HCT116 (cell line): Measurements from ENCODE around the gene HPCAL4. TPM values are rescaled to one million over a fixed set of nuclear protein-coding genes. Genes with fewer than 3 reads are reported as not detected.

ENCODE experiments used
- ATAC-seq: fragments of 200-7000 bp; cut with Tn5 transposase; 2 replicates; pipeline ENCODE4 v1.9.1; 2020; ENCODE audit warnings: mild to moderate bottlenecking, moderate library complexity
- Bru-seq: library from RNA; stranded (reverse); fragments of 400-500 nt; gene quantifications from one replicate; lab custom pipeline; 2021; lab: Mats Ljungman, UMichigan
- BruChase-seq, 2 experiments: library from RNA; stranded (reverse); fragments of 400-500 nt; gene quantifications; one replicate each; lab custom pipeline; 2021; lab: Mats Ljungman, UMichigan
- BruUV-seq: library from RNA; stranded (reverse); fragments of 400-500 nt; replicated peaks from 2 replicates; lab custom pipeline; 2021; lab: Mats Ljungman, UMichigan
- CTCF ChIA-PET: fragments of 300-600 bp; sonication (Branson Sonifier 250); formaldehyde crosslinking; loops from one replicate; lab custom pipeline; 2021; ENCODE audit warnings: antibody characterized with exemption; lab: Charles Lee
- POLR2A ChIA-PET: fragments of 300-600, 350-600 bp; sonication (Branson Sonifier 250); formaldehyde crosslinking; loops from one replicate; lab custom pipeline; 2021; ENCODE audit warnings: antibody characterized with exemption; lab: Charles Lee
- RAD21 ChIA-PET, 2 experiments: fragments of 300-600 bp; sonication (Branson Sonifier 250); formaldehyde crosslinking; loops; one replicate each; lab custom pipeline; 2023; ENCODE audit warnings: low total read pairs in 2 of 2; ENCODE audit not compliant: uncharacterized antibody in 2 of 2, unreplicated experiment in 2 of 2, low non-redundant PET in 1 of 2; lab: Charles Lee
- DNase-seq: peaks from one replicate; pipeline ENCODE4 v3.0.0-alpha.2; 2010; ENCODE audit warnings: low read depth, low spot score
- H2AFZ ChIP-seq: fragments of 200-600 bp; shearing (Covaris generic), sonication (generic); 2 replicates; pipeline ENCODE4 v1.6.1; 2017; ENCODE audit warnings: low read depth, mixed run types, mixed read lengths, antibody characterized with exemption, low read length; ENCODE audit not compliant: poor library complexity, severe bottlenecking
- H3K27ac ChIP-seq: 2 replicates; pipeline ENCODE4 v1.5.1; 2012; ENCODE audit warnings: low read depth, low read length
- H3K27me3 ChIP-seq: fragments of 200-600 bp; sonication (generic); 2 replicates; pipeline ENCODE4 v1.6.1; 2016; ENCODE audit warnings: mixed run types, low read length, mixed read lengths; ENCODE audit not compliant: insufficient read depth
- H3K36me3 ChIP-seq, 2 experiments: fragments of 200-500 bp in 1 of 2; fragments of 200-600 bp in 1 of 2; sonication (Bioruptor generic) in 1 of 2; sonication (generic) in 1 of 2; 2 replicates each; pipeline versions ENCODE4 v1.5.1 to v1.6.1; 2014 to 2016; ENCODE audit warnings: low read length in 2 of 2, inconsistent platforms in 1 of 2, mixed read lengths in 1 of 2, mixed run types in 1 of 2; ENCODE audit not compliant: insufficient read depth in 2 of 2, control insufficient read depth in 1 of 2
- H3K4me1 ChIP-seq, 2 experiments: fragments of 200-600 bp in 1 of 2; sonication (generic) in 1 of 2; 2 replicates each; pipeline versions ENCODE4 v1.5.1 to v1.6.1; 2012 to 2017; ENCODE audit warnings: low read length in 2 of 2, inconsistent platforms in 1 of 2, mild to moderate bottlenecking in 1 of 2, mixed read lengths in 1 of 2, mixed run types in 1 of 2, moderate library complexity in 1 of 2; ENCODE audit not compliant: insufficient read depth in 2 of 2, control insufficient read depth in 1 of 2
- H3K4me2 ChIP-seq: fragments of 200-600 bp; sonication (generic); 2 replicates; pipeline ENCODE4 v1.6.1; 2017; ENCODE audit warnings: mixed run types, low read length, mixed read lengths
- H3K4me3 ChIP-seq, 2 experiments: fragments of 200-600 bp in 1 of 2; sonication (generic) in 1 of 2; replicated peaks in 1 of 2; 2 replicates each; pipeline ENCODE4 v1.5.1; 2011 to 2016; ENCODE audit warnings: low read length in 2 of 2, control low read depth in 1 of 2, low read depth in 1 of 2, mild to moderate bottlenecking in 1 of 2, mixed read lengths in 1 of 2, mixed run types in 1 of 2
- H3K79me2 ChIP-seq: fragments of 200-600 bp; sonication (generic); 2 replicates; pipeline ENCODE4 v1.6.1; 2017; ENCODE audit warnings: mild to moderate bottlenecking, mixed run types, low read length, moderate library complexity, mixed read lengths; ENCODE audit not compliant: insufficient read depth
- H3K9ac ChIP-seq: fragments of 200-600 bp; sonication (generic); 2 replicates; pipeline ENCODE4 v1.6.1; 2016; ENCODE audit warnings: low read length, mixed read lengths
- H3K9me2 ChIP-seq: fragments of 200-600 bp; sonication (generic), shearing (Covaris generic); 2 replicates; pipeline ENCODE4 v1.6.1; 2017; ENCODE audit warnings: mixed run types, mild to moderate bottlenecking, moderate library complexity; ENCODE audit not compliant: insufficient read depth
- H3K9me3 ChIP-seq, 2 experiments: fragments of 200-500 bp in 1 of 2; fragments of 200-600 bp in 1 of 2; sonication (Bioruptor generic) in 1 of 2; sonication (generic) in 1 of 2; 2 replicates each; pipeline ENCODE4 v1.6.1; 2014 to 2017; ENCODE audit warnings: low read length in 2 of 2, mixed read lengths in 2 of 2, inconsistent platforms in 1 of 2, low read depth in 1 of 2, mild to moderate bottlenecking in 1 of 2, mixed run types in 1 of 2, moderate library complexity in 1 of 2; ENCODE audit not compliant: control insufficient read depth in 1 of 2, insufficient read depth in 1 of 2
- H4K20me1 ChIP-seq: fragments of 200-600 bp; sonication (generic), shearing (Covaris generic); 2 replicates; pipeline ENCODE4 v1.6.1; 2017; ENCODE audit warnings: mixed run types, mild to moderate bottlenecking, moderate library complexity; ENCODE audit not compliant: insufficient read depth
- ATF3 ChIP-seq: IDR thresholded peaks from 2 replicates; pipeline ENCODE4 v1.6.1; 2012
- CBX3 ChIP-seq: IDR thresholded peaks from 2 replicates; pipeline ENCODE4 v1.6.1; 2012; ENCODE audit warnings: low read depth
- CEBPB ChIP-seq: IDR thresholded peaks from 2 replicates; pipeline ENCODE4 v1.6.1; 2012; ENCODE audit warnings: low read depth
- ELF1 ChIP-seq: IDR thresholded peaks from 2 replicates; pipeline ENCODE4 v1.6.1; 2012; ENCODE audit warnings: low read depth, borderline replicate concordance
- EZH2 ChIP-seq: fragments of 200-600 bp; sonication (generic); IDR thresholded peaks from 2 replicates; pipeline ENCODE4 v1.6.1; 2017; ENCODE audit warnings: antibody characterized with exemption, mixed run types
- EZH2phosphoT487 ChIP-seq: fragments of 200-600 bp; IDR thresholded peaks from 2 replicates; pipeline ENCODE4 v1.6.1; 2018; ENCODE audit warnings: antibody characterized with exemption, borderline replicate concordance
- FOSL1 ChIP-seq: IDR thresholded peaks from 2 replicates; pipeline ENCODE4 v1.6.1; 2012; ENCODE audit warnings: low read depth
- JUND ChIP-seq: IDR thresholded peaks from 2 replicates; pipeline ENCODE4 v1.6.1; 2012
- MAX ChIP-seq: IDR thresholded peaks from 2 replicates; pipeline ENCODE4 v1.6.1; 2012
- POLR2A ChIP-seq: IDR thresholded peaks from 2 replicates; pipeline ENCODE4 v1.7.0; 2011; ENCODE audit warnings: borderline replicate concordance; ENCODE audit not compliant: insufficient read depth, insufficient read length; ENCODE audit errors: extremely low read depth
- POLR2AphosphoS5 ChIP-seq: IDR thresholded peaks from 2 replicates; pipeline ENCODE4 v1.6.1; 2011; ENCODE audit warnings: mild to moderate bottlenecking, low read depth, low read length, moderate library complexity
- RAD21 ChIP-seq: IDR thresholded peaks from 2 replicates; pipeline ENCODE4 v1.6.1; 2012; ENCODE audit warnings: low read depth, mild to moderate bottlenecking
- REST ChIP-seq: IDR thresholded peaks from 2 replicates; pipeline ENCODE4 v1.6.1; 2012; ENCODE audit warnings: low read depth
- SIN3A ChIP-seq: IDR thresholded peaks from 2 replicates; pipeline ENCODE4 v1.6.1; 2012; ENCODE audit warnings: low read depth
- SRF ChIP-seq: IDR thresholded peaks from 2 replicates; pipeline ENCODE4 v1.6.1; 2012; ENCODE audit warnings: low read depth
- TCF7L2 ChIP-seq: IDR thresholded peaks from 2 replicates; pipeline ENCODE4 v1.7.0; 2011; ENCODE audit warnings: borderline replicate concordance, inconsistent platforms; ENCODE audit not compliant: insufficient read depth, insufficient read length; ENCODE audit errors: extremely low read depth
- YY1 ChIP-seq: IDR thresholded peaks from 2 replicates; pipeline ENCODE4 v1.6.1; 2011; ENCODE audit warnings: low read length, low read depth, moderate library complexity, mild to moderate bottlenecking; ENCODE audit not compliant: insufficient replicate concordance; ENCODE audit errors: extremely low read depth
- ZBTB33 ChIP-seq: IDR thresholded peaks from 2 replicates; pipeline ENCODE4 v1.6.1; 2011; ENCODE audit warnings: mild to moderate bottlenecking, low read length, moderate library complexity; ENCODE audit not compliant: insufficient replicate concordance; ENCODE audit errors: extremely low read depth
- ZFX ChIP-seq: fragments of 450-650 bp; IDR thresholded peaks from 2 replicates; pipeline ENCODE4 v1.6.1; 2017
- intact Hi-C: fragments of 100-400 bp; cut with micrococcal nuclease; formaldehyde crosslinking; loops from 2 replicates; pipeline ENCODE4 v1.10.0; 2022
- long read RNA-seq: library from polyadenylated mRNA; unstranded; transcript quantifications from one replicate; pipeline ENCODE4 v2.0.0, GENCODE V29; 2021; ENCODE audit not compliant: unreplicated experiment
- polyA plus RNA-seq: library from polyadenylated mRNA; unstranded; fragments of >200 nt; gene quantifications from 2 replicates; pipeline ENCODE4 v1.2.1, GENCODE V29; 2012; ENCODE audit warnings: missing spikeins
- total RNA-seq: library from RNA; stranded (reverse); gene quantifications from one replicate; pipeline ENCODE4 v1.2.1, GENCODE V29; 2021; ENCODE audit not compliant: unreplicated experiment

HPCAL4 gene
- total RNA-seq = 5.2 TPM
- 3.3 and 3.8 TPM in 2 replicates for polyA plus RNA-seq
- Bru-seq, nascent RNA = percentile 32 among the genes with signal in this experiment
- BruChase-seq, experiment 1, labeled RNA remaining after a 6-hour chase = percentile 59 among the genes with signal in this experiment
- percentile 50 among the genes with signal in this experiment for BruChase-seq, experiment 2, labeled RNA remaining after a 2-hour chase
- long read RNA-seq, full-length matches to known transcripts = 16 of 27 reads
- long read RNA-seq, partial matches to known transcripts = 0 of 27 reads
- long read RNA-seq, other reads (novel, unspliced or antisense) = 11 of 27 reads

GRCh38 chr1:39691383-39692151 lies at the start of gene HPCAL4:
HPCAL4 (minus strand) TSS chr1:39691433; CDS start chr1:39684603, 6,830 bp downstream.
- Histone ChIP-seq H3K4me3 (peak within 1 kb of the TSS; percentile 48 to 59), H3K9me2 (no peaks in the 10 kb centered on the region), H3K9ac (peak within 1 kb of the TSS; percentile 44), H2AFZ (peak within 1 kb of the TSS; percentile 82), H3K79me2 (no peaks in the 10 kb centered on the region), H3K27me3 (0 out of 2 replicates have a peak, but pooled peaks cover 4% of the 10 kb centered on the region), H4K20me1 (no peaks in the 10 kb centered on the region), H3K4me2 (peak within 1 kb of the TSS; percentile 88), H3K27ac (no peak within 1 kb of the TSS; the same call in 1 of the 2 replicates), H3K9me3 (no peaks in the 10 kb centered on the region), H3K4me1 (peaks cover 3 to 20% of the 10 kb centered on the region in 2 experiments; a peak in 2 of 4 replicates), H3K36me3 (no peaks in the 10 kb centered on the region)
- DNase-seq = peak; percentile 74
- intact Hi-C loops = no loop called here
- peak; percentile 100 for ATAC-seq
- RAD21 ChIA-PET = no interaction called here
- no TSS peak for BruUV-seq
- CTCF ChIA-PET = interaction anchor here (1.0 to 1.5 kb wide), 4 partner anchors 10 to 85 kb away, joined by 5 to 10 read pairs (median 6); no protein-coding TSS in a partner anchor
- POLR2A ChIA-PET = interaction anchor here (0.8 kb wide), 1 partner anchor 10 kb away, joined by 3 read pairs; no protein-coding TSS in a partner anchor
- TF ChIP-seq MAX (no peak; the same call in 1 of the 2 replicates), SIN3A (no peak), EZH2 (no peak), CBX3 (no peak), JUND (no peak), FOSL1 (no peak), SRF (no peak), ZFX (no peak), EZH2phosphoT487 (no peak), YY1 (no peak), ELF1 (no peak), POLR2AphosphoS5 (no peak), CEBPB (no peak), REST (no peak), TCF7L2 (no peak), POLR2A (no peak), ZBTB33 (no peak), RAD21 (no peak), ATF3 (no peak)
